Ramos (cell line): Measurements from ENCODE around the gene TSEN34.

Source experiments
- in situ Hi-C: fragments of 300-500 bp; cut with MboI; formaldehyde crosslinking; loops from one replicate; pipeline ENCODE4 v1.14.3; 2022; ENCODE audit warnings: low sequenced_read_pairs; ENCODE audit not compliant: unreplicated experiment

TSEN34 gene

DNA sequence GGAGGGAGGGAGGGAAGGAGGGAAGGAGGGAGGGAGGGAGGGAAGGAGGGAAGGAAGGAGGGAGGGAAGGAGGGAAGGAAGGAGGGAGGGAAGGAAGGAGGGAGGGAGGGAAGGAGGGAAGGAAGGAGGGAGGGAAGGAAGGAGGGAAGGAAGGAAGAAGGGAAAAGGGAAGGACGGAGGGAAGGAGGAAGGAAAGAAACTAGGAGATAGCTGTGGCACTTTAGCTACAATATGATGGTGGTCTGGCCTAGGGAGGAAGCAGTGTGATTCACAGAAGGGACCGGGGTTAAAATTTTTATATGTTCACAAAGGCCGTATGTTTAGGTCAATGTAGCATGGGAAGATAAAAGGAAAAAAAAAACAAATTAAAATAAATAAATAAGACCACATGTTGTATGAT lies 9.2 kb upstream of the TSEN34 start:
- in situ Hi-C loops: loop anchor here (25.0 kb wide), 1 partner anchor 1480 kb away; the partner anchor contains the start of gene U2AF2

DNA sequence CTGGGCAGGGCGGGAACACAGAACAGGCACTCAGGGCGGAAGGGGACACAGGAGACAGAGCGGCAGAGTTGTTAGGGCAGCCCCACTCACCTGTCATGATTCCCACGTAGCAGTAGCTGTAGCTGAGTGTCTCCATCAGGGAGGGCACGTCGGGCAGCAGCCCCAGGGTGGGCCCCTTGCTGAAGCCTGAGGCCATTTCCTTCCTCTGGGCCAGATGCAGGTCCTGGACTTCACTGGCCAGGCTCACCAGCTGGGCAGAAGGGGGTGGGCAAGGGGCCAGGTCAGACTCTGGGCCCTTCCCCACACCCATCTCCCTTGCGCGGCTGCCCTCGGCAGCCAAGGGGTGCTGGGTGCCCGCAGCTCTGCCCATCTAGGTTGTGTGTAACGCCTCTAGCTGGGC lies 7.7 kb upstream of the TSEN34 start:
- in situ Hi-C loops: loop anchor here (25.0 kb wide), 1 partner anchor 1479 kb away; the partner anchor contains the start of gene U2AF2

DNA sequence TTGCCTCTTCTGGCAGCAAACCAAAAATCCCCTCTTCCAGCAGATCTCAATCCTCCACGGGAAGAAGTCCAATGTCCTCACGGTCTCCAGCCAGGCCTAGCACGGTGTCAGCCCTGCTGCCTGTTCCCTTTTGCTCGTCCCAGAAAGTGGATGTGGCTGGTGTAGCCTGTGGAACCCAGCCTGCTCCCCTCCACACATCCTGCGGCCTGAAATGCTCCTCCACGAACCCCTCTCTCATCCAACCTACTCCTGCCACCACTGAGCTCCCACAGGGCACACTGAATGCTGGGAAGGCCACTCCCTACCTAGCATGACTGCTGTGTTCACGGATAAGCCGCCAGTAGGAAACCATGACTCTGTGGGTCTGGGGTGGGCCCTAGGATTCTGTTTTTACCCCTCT lies 4.8 kb upstream of the TSEN34 start:
- in situ Hi-C loops: loop anchor here (25.0 kb wide), 1 partner anchor 1476 kb away; the partner anchor contains the start of gene U2AF2

DNA sequence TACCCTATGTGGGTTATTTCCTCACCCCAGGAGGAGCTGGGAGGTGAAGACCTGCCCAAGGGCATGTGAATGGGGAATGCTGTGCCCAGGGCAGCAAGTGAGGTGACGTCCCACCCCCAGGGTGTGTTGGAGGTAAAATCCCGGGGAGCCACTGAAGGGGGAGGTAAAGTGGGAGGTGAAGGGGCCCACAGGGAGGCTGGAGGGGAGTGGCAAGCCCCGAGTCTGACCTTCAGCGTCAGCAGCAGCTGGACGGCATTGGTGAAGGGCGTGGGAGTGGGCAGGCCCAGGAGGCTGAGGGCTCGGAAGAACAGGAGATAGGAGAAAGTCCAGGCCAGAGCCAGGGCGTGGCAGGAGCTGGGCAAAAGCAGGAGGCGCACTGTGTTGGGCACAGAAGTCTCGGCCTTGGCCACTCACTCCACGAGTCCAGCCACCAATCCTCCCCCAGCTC lies 4.2 kb upstream of the TSEN34 start:
- in situ Hi-C loops: loop anchor here (25.0 kb wide), 1 partner anchor 1475 kb away; the partner anchor contains the start of gene U2AF2

DNA sequence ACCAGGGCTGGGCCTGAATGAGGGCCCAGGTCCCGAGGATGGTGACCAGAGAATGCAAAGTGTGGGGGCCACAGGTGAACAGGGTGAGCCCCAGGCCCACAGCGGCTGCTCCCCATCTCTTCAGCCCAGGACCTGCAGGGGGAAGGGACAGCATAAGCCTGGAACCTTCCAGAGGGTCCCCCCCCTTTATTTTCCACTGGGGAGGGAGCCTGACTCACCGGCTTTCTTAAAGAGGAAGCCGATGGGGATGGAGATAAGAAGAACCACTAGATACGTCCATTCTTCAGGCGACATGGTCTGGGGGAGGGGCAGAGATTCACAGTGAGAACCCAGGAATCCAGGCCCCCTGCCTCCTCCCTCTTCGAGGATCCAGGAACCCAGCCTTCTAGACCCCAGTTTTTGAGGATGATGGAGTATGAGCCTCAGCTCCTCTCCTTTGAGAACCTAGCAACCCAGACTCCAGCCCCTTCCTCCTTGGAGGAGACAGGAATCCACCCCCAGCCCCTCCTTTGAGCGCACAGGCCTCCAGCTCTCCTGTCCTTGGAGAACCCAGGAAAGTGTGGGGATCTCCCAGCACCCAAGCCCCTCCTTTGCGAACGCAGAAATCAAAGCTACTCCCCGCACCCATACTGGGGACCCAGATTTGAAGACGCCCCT lies 2.8 kb upstream of the TSEN34 start:
- in situ Hi-C loops: loop anchor here (25.0 kb wide), 1 partner anchor 1474 kb away; the partner anchor contains the start of gene U2AF2

DNA sequence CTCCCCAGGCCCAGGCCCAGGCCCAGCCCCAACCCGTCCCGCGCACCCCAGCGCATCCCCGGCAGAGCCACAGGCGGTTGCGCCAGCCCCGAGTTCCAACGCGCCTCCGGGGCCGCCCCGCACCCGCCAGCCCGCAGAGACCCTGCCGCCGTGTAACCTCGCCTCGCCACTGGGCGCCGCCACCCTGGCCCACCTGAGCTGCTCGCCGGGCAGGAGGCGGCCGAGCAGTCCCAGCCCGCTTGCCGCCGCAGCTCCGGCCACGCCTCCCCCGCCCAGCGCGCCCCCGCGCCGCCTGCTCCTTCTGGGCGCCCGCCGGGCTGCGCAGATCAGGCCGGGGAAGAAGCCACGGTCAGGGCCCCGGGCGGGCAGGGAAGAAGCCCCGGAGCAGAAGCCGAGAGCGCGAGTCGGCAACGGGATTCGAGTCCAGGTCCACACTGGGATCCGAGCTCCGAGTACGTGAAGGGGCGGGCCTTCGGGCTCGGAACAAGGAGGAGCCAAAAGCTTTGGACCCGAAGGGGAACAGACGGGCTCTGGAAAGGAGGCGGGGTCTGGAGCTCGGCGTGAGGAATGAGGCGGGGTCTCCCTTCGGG lies 1.9 kb upstream of the TSEN34 start, which contains the start of gene MBOAT7:
Gene MBOAT7 (minus strand): TSS at position 436 of the 590 bp plus-strand sequence. CDS start 1,072 bp downstream, outside the sequence.
- in situ Hi-C loops: loop anchor here (25.0 kb wide), 1 partner anchor 1473 kb away; the partner anchor contains the start of gene U2AF2

DNA sequence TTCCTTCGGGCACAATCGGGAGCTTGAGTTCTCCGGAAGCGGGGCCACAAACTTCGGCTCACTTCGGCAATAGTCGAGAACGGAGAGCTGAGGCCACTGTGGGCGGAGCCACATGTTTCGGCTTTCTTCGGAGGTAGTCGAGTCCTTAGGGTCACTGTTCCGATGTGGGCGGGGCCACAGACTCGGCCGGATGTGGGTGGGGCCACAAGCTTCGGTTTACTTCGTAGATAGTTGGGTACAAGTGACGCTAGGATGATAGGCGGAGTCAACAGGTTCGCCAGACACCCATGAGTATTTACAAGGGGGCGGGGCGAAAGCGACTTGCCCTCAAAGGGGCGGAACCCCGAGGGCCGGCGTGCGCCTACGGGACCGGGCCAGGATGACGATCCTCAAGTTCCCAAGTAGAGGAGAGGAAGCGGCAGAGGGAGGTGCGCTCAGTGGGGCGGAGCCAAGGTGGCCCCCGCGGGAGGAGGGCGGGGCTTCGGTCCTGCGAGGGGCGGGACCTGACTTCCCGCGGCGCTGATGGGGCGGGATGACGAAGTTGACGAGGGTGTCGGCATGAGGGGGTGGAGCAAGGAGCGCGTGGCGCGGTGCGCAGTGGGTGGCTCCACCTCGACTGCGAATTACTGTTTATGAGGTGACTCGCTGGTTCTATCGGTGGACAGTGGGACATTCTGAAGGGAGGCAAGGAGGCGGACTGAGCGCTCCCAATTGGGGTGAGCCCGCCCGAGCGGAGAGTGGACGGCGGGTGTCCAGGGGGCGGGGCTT lies 1.2 kb upstream of the TSEN34 start:
- in situ Hi-C loops: loop anchor here (25.0 kb wide), 1 partner anchor 1472 kb away; the partner anchor contains the start of gene U2AF2

DNA sequence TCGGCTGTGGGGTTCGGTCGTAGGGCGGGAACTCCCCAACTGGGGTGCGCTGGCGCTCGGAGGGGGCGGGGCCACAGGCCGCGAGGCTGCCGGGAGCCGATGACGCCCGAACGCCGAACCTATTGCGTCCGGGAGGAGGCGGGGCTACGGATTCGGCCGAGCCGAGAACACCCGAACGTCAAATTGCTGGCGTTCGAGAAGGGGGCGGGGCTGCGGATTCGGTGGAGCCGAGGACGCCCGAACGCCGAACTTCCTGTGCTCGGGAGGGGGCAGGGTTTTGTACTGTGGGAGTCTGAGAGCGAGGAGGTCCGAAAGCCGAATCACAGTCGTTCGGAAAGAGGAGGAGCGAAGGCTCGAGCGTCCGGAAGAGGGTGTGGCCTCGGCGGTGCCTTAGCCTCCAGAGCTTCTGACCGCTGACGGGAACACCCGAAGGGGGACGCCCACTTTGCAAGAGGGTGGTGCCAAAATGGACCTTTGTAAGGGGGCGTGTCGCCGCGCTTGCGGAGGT lies 551 bp upstream of the TSEN34 start:
- in situ Hi-C loops: loop anchor here (25.0 kb wide), 1 partner anchor 1472 kb away; the partner anchor contains the start of gene U2AF2

DNA sequence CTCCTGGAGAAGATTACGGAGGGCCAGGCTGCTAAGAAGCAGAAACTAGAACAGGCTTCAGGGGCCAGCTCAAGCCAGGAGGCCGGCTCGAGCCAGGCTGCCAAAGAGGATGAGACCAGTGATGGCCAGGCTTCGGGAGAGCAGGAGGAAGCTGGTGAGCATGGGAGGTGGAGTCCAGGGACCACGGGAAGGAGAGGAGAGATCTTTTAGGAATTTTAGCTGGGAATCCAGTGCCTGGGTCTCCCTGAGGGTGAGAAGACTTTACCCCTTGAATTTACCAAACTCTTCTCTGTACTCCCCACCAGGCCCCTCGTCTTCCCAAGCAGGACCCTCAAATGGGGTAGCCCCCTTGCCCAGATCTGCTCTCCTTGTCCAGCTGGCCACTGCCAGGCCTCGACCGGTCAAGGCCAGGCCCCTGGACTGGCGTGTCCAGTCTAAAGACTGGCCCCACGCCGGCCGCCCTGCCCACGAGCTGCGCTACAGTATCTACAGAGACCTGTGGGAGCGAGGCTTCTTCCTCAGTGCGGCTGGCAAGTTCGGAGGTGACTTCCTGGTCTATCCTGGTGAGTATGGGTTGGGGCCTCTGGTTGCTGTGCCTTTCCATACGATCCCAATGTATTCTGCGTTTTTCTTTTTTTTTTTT lies 824 bp downstream of the TSEN34 start:
- in situ Hi-C loops: loop anchor here (25.0 kb wide), 1 partner anchor 1470 kb away; the partner anchor contains the start of gene U2AF2

DNA sequence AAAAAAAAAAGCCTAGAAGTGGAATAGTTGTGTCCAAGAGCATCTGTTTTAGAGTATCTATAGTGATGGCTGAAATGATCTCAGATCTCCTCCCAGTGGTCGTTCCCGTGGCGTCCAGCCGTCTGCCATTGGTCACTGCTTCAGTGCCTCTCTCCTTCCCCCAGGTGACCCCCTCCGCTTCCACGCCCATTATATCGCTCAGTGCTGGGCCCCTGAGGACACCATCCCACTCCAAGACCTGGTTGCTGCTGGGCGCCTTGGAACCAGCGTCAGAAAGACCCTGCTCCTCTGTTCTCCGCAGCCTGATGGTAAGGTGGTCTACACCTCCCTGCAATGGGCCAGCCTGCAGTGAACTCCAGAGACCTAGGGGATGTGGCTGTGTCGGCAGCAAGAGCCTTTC lies 1.9 kb downstream of the TSEN34 start:
- in situ Hi-C loops: loop anchor here (25.0 kb wide), 1 partner anchor 1469 kb away; the partner anchor contains the start of gene U2AF2

DNA sequence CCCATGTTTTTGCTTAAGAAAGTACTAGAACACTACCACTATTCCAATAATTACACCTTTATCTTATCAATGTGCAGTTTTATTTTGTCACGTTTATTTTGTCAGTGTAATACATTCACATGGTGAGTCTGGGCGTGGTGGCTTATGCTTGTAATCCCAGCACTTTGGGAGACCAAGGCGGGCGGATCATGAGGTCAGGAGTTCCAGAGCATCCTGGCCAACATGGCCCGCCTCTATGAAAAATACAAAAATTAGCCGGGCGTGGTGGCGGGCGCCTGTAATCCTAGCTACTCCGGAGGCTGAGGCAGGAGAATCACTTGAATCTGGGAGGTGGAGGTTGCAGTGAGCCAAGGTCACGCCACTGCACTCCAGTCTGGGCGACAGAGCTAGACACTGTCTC lies 3.4 kb downstream of the TSEN34 start:
- in situ Hi-C loops: loop anchor here (25.0 kb wide), 1 partner anchor 1468 kb away; the partner anchor contains the start of gene U2AF2

DNA sequence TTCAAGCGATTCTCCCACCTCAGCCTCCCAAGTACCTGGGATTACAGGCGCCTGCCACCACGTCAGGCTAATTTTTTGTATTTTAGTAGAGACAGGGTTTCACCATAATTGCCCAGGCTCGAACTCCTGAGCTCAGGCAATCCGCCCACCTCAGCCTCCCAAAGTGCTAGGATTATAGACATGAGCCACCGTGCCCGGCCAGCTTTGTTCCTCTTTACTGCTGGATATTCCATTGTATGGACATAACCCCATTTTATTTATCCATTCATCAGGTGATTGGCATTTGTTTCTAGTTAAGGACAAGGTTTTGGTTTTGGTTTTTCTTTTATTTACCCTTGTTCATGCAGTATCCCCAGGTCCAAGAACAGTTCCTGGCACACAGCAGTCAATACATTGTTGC lies 5.4 kb downstream of the TSEN34 start:
- in situ Hi-C loops: loop anchor here (25.0 kb wide), 1 partner anchor 1466 kb away; the partner anchor contains the start of gene U2AF2

DNA sequence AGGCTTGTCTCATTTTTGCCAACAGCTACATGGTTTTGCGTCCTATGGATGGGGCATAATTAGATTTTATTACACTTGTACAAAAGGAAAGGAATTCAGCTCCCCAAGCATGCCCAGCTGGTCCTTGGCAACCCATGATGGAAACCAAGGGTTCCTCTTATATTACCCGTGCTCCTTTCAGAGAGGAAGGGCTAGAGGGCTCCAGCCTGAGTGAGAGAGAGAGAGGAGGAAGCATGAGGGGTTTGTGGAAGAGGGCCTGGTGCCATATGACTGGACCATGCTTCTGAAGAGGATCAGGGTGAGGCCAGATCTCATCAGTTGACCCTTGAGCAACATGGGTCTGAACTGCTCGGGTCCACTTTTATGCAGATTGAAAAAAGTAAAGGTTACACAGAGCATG lies 6.0 kb downstream of the TSEN34 start:
- in situ Hi-C loops: loop anchor here (25.0 kb wide), 1 partner anchor 1465 kb away; the partner anchor contains the start of gene U2AF2

DNA sequence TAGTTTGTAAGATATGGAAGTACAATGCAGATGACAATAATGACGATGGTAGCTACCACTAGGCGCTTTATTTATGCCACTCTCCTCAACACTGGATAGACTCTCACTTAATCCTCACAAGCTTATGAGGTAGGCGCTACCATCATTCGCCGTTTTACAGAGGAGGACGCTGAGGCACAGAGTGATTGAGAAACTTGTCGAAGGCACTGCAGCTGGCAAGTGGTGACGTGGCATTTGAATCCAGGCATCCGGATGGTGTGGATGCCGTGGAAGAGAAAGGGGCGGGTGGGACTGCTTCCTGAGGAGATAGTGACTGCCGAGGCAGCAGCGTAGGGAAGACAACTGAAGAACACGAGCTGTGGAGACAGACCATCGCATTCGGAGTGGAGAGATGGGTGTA lies 8.3 kb downstream of the TSEN34 start:
- in situ Hi-C loops: loop anchor here (25.0 kb wide), 1 partner anchor 1463 kb away; the partner anchor contains the start of gene U2AF2

DNA sequence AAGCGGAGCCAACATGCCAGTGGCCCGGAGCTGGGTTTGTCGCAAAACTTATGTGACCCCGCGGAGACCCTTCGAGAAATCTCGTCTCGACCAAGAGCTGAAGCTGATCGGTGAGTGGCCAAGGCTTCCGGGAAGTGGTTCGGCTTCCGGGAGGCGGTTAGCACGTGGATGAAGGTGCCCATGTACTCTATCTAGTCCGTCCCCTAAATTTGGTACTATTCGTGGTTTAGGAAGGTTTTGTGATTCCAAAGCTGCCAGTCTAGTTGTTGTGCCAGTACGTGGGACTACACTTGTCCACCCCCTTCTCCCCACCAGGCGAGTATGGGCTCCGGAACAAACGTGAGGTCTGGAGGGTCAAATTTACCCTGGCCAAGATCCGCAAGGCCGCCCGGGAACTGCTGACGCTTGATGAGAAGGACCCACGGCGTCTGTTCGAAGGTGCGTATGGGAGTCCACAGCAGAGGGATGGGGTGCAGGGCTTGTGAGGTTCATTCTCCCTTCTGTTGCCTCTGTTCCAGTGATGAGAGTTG lies 10.1 kb downstream of the TSEN34 start:
- in situ Hi-C loops: no loop called here

DNA sequence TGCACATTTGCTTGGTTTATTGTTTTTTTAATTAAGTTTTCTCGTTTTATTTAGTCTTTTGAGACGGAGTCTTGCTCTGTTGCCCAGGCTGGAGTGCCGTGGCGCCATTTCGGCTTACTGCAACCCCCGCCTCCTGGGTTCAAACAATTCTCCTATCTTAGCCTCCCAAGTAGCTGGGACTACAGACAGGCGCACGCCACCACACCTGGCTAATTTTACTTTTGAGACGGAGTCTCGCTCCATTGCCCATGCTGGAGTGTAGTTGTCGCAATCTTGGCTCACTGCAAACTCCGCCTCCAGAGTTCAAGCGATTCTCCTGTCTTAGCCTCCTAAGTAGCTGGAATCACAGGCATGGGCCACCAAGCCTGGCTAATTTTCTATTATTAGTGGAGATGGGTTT lies 10.9 kb downstream of the TSEN34 start:
- in situ Hi-C loops: no loop called here

DNA sequence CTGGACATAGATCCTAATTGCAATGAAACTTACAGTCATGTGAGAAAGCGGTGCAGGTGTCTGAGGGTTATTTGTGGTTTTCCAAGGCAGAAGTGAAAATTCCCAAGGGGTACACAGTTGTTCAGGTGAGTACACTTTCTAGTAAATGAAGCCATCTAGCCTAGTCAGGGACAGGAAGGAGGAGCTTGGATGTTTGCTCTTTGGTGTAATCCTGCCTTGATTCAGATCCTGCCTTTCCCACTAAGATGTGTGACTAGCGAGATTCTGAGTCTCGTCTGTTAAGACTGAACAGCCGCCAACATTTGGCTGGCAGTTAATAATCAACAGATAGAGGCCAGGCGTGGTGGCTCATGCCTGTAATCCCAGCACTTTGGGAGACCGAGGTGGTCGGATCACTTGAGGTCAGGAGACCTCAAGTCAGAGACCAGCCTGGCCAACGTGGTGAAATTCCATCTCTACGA lies 12.1 kb downstream of the TSEN34 start:
- in situ Hi-C loops: no loop called here

DNA sequence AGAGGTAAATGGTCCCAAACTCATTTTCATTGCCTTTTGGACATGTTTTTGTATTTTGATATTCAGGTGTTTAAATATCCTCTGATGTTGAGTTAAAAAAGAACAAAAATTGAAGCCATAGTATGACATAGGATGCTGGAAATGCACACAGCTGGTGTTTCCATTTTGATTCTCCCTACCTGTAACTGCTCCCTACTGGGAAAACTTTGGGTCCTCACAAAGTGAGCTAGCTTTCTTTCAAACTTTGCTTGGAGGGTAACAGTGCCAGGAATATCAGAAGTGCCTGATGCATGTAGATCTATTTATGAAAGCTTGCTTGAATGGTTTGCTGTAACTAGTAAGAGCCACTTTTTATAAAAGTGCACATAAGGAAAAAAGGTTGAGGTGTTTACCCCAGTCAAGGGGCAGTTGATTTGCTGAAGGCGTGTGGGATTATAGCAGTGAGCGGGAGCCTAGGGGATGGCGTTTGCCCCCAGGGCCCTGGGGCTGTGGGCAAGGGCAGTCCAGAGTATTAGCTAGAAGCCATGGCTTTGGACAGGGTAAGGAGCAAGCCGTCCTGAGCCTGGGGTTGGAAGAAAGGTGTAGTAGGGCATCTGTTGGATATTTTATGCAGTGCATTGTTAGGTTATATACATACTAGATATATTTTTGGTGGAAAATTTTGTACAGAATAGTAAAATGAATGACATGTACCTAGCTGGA lies 13.8 kb downstream of the TSEN34 start:
- in situ Hi-C loops: no loop called here
